GM21825 (cell line): ENCODE results near the gene CALN1.
"Not testable (repeated sequence)": the region's sequence is repeated elsewhere in the genome, so short reads cannot be mapped to it uniquely, and the experiment has no call there.

Source experiments
- ATAC-seq: cut with Tn5 transposase; IDR thresholded peaks from one replicate; pipeline ENCODE4 v1.9.1; 2021; ENCODE audit warnings: mild to moderate bottlenecking, moderate library complexity; ENCODE audit not compliant: unreplicated experiment

The CALN1 gene

DNA sequence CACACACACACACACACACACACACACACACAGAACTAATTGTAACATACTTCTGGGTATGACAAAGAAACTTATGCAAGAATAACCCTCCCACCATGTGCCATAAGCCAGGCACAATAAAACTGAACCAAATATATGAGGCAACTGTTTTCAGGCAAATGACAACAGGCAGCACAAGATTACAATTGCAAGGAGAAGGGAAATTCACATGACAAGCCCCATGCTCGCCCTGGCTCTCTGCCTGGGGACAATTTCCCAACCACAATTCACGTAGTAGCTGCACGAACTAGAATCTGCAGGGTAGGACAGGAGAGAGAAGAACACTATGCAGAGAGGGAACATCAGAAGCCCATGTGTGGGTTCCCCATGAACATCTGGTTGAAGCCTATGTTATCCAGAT, 143.3 kb downstream of the CALN1 start:
- no peak for ATAC-seq

DNA sequence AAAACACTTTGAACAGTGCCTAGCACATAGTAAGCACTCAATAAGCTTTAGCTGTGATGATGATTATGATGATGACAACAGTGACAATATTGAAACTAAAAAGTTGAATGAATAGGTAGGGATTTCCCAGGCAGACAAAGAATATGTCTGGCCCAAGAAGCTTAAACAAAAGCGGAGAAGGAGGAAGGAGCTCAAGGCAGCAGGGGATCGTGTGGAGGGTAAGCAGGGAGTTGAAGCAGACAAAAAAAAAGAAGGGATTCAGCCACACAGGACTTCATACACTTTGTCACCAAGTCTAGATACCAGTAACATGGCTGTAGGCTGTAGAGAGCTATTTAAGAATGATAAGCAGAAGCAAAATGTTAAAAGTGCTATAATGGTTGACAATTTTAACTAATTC, 144.0 kb downstream of the CALN1 start:
- no peak for ATAC-seq

DNA sequence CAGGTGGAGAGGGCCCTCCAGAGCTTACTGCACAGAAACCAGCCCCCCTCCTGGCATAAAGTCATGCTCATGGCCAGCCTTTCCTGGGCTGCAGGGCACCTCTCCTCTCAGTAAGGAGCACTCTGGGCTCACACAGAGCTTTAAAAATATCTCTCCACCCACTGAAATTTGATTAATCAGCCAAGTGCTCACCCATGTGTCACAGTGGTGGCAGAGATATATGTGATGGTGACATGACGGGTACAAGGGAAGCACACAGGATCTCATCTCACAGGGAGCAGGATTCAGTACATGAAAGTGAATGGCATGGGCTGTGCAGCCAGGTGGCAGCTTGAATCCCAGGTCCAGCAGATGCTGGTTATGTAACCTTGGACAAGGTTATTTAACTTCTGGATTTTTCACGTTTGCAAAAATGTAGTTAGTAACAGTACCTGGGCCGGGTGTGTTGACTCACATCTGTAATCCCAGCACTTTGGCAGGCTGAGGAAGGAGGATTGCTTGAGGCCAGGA, 144.8 kb downstream of the CALN1 start:
- ATAC-seq, result no peak

DNA sequence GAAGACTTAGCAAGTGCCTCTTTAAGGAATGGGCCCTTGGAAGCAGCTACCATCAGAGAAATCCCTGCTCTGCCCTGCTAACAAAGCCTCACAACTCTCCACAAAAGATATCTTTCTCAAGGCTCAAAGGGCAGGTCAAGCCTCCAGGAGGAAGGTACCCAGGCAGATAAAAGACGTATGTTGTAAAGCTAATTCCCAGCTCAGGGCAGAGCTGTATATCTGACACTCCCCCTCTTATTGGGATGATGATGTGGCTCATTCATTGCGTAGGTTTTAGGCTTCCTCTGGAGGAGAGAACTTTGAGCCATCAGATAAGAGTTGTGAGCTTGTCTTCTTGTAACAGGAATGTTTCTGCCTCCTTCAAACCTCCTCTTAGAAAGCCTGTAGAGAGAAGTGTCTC, 145.4 kb downstream of the CALN1 start:
- no peak for ATAC-seq

- no peak for ATAC-seq
Observed at GRCh38 chr7:72265071-72265904, 146.8 kb downstream of the CALN1 start.

- ATAC-seq, result no peak
Observed at GRCh38 chr7:72260406-72260805, 151.7 kb downstream of the CALN1 start.

DNA sequence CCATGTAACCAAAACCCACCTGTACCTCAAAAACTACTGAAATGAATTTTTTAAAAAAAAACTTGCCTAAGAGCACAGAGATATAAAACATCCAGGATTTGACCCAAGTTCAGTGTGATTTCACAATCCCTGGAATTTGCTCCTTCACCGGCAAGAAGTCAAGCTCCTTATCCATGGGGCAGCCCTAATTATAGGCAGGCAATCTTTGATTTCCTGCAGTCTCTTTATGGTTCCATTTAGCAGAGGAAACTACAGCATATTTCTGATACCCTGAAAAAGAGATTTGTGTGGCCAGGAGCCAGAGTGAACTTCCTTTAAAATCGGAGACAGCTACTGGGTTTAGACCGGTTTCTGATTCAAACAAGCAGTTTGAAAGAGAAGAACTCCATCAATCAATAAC, 154.1 kb downstream of the CALN1 start:
- no peak for ATAC-seq

DNA sequence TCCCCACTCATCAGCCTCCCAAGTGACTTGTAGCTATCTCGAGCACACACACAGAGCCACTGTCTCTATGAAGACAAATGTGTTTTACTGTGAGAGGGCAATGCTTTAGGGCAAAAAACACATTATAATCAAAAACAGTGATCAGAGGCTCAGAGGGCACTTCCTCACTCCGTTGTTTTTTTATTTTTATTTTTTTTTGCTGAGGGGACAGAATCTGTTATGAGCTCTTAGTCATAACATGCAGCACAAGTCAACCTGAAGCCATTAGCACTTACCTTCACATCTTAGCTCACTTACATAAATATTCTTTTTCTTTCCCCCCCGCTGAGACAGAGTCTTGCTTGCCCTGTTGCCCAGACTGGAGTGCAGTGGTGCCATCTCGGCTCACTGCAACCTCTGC, 157.7 kb downstream of the CALN1 start:
- ATAC-seq, result no peak

DNA sequence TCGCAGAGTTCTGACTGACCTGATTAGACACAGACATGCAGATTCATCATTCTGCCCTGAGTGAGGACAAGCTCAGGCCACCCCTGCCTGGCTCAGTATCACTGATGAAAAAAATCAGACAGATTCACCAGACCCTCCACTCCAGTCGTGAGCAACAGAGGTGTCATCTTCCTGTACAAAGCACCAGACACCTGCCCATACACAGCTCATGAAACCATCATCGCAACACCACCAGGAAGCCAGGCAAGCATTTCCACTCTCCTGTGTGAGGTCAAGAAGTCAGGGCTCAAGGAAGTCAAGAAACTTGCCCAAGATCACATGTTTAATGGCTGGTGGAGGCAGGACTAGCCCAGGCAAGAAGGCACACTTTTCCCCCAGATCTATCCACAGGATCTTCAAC, 163.0 kb downstream of the CALN1 start:
- no peak for ATAC-seq

- no peak for ATAC-seq
Observed at GRCh38 chr7:72244826-72245398, 167.2 kb downstream of the CALN1 start.

- ATAC-seq, result no peak
Observed at GRCh38 chr7:72243329-72243728, 168.8 kb downstream of the CALN1 start.

GRCh38 chr7:72235351-72235750, 176.8 kb downstream of the CALN1 start:
- ATAC-seq, result no peak

DNA sequence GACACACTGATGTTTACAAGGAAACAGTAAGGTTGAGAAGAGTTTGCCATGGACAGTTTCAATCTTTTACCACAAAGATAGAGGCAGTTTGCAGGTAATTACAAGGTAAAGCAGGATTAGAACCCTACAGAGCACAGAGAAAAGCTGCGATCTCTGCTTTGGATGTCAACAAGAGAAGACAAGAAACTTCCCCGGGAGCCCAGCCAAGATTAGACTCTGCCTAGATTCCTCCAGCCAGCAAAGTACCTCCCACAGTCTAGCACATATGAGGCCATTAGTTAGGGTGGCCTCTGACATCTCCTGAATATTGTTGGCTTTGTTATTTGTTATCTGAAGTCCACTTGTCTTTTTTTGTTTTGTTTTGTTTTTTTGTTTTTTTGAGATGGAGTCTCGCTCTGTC, 178.1 kb downstream of the CALN1 start:
- no peak for ATAC-seq

GRCh38 chr7:72230281-72230680, 181.9 kb downstream of the CALN1 start:
- ATAC-seq, result no peak

- ATAC-seq, result no peak
Observed at GRCh38 chr7:72223351-72223750, 188.8 kb downstream of the CALN1 start.

DNA sequence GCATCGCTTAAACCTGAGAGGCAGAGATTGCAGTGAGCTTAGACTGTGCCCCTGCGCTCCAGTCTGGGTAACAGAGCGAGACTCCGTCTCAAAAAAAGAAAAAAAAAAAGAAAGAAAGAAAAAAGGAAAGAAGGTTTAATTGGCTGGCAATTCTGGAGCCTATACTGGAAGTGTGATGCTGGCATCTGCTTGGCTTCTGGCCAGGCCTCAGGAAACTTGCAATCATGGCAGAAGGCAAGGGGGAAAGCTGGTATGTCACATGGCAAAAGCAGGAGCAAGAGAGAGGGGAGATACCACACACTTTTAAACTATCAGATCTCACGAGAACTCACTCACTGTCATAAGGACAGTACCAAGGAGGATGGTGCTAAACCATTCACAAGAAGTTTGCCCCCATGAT, 190.0 kb downstream of the CALN1 start:
- ATAC-seq, result no peak

DNA sequence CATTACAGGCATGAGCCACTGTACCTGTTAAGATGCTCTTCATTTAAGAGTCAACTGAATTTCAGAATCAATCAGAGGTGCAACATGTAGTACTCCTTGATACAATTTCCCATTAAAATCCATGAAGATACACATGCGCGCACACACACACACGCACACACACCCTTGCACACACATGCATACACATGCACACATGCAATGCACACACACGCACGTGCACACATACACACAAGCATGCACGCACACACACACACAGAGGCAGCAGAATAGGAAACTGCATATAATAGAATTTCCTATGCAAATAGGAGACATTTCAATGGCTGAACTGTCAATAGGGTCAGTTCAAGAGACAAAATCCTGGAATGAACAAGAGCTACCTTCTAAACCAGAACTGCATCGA, 192.6 kb downstream of the CALN1 start:
- ATAC-seq, result no peak

- no peak for ATAC-seq
Observed at GRCh38 chr7:72217151-72217550, 195.0 kb downstream of the CALN1 start.

- no peak for ATAC-seq
Observed at GRCh38 chr7:72213769-72214168, 198.4 kb downstream of the CALN1 start.

DNA sequence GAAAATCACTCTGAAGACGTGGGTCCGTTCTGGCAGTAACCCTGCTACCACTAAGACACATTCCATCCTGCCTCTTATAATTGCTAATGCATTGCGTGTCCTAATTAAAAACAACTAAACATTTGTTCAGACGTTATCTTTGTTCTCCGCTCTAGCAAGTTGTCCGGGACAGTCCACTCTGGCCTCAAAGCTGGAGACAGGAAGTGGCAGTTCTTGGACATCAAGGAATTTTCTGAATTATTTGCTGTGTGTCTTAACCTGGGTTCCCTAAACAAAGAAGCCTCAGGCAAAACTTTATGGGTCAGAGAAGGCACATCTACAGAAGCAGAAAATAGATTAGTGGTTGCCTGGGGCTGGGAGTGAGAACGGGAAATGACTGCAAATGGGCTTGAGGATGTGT, 199.1 kb downstream of the CALN1 start:
- no peak for ATAC-seq

GRCh38 chr7:72211175-72211574, 201.0 kb downstream of the CALN1 start:
- ATAC-seq, result no peak

GRCh38 chr7:72209006-72209405, 203.1 kb downstream of the CALN1 start:
- ATAC-seq, result not testable (repeated sequence)
